Uterus (tissue), 2 donors: ENCODE data around the gene MACO1.

Experiments used
- POLR2A ChIP-seq, 2 donors: fragments of 450-650 bp; IDR thresholded peaks; one replicate each; pipeline ENCODE4 v1.6.1; 2016; ENCODE audit warnings: antibody characterized with exemption in 2 of 2, mild to moderate bottlenecking in 1 of 2, moderate library complexity in 1 of 2
- TF ChIP-seq, protein P1 (sequence below), 4 experiments: fragments of 200-600 bp in 2 of 4; fragments of 450-650 bp in 2 of 4; sonication (generic) in 2 of 4; IDR thresholded peaks; one replicate each; pipeline ENCODE4 v1.5.1; 2016 to 2019; ENCODE audit warnings: antibody characterized with exemption in 4 of 4, mild to moderate bottlenecking in 2 of 4, moderate library complexity in 1 of 4

DNA sequence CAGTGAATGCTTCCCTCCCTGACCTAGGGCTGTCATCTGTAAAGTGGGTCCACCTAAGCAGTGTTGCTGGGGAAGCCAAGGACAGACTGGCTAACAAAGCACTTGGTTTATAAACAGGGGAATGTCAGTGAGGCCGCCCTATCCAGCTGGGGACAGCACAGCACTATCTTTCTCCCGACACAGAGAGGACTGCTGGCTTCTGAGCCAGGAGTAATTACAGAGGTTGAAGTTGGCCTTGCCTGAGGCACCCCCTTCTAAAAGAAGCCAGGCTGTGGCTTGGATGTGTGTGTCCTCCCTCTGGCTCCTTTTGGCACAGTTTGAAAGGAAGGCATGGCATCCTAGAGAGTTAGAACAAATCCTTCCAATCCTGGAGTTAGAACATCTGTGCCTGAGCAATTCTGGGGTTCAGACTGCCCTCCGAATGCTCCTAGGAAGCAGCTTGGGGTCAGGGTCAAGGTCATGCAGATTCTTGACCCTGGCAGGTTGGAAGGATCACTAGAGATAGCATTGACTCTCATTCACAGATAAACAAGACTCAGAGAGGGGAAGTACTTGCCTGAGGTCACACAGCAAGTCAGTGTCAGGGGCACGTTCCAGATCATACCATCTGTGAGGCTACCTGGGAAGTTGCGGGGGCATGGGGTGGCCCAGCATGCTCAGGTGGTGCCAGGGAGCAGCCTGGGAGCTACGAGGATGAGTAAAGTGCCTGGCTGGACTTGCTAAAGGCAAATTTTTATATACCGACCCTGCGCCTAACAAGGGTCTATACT, 111.4 kb downstream of the MACO1 start:
- TF ChIP-seq, protein P1, sequence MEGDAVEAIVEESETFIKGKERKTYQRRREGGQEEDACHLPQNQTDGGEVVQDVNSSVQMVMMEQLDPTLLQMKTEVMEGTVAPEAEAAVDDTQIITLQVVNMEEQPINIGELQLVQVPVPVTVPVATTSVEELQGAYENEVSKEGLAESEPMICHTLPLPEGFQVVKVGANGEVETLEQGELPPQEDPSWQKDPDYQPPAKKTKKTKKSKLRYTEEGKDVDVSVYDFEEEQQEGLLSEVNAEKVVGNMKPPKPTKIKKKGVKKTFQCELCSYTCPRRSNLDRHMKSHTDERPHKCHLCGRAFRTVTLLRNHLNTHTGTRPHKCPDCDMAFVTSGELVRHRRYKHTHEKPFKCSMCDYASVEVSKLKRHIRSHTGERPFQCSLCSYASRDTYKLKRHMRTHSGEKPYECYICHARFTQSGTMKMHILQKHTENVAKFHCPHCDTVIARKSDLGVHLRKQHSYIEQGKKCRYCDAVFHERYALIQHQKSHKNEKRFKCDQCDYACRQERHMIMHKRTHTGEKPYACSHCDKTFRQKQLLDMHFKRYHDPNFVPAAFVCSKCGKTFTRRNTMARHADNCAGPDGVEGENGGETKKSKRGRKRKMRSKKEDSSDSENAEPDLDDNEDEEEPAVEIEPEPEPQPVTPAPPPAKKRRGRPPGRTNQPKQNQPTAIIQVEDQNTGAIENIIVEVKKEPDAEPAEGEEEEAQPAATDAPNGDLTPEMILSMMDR (IDR thresholded peaks at IDR 0.05): no peak
- no peak for TF ChIP-seq POLR2A (IDR thresholded peaks at IDR 0.05)
